ENCODE data around the gene ETS1. TPM values are rescaled to one million over a fixed set of nuclear protein-coding genes. Genes with fewer than 3 reads are reported as not detected.
A peak's percentile ranks its signal among the peaks of the same experiment; 100 is the strongest.

ETS1 gene
- total and polyA plus RNA-seq, 2 experiments from 2014 or later, result 1.7 to 10.2 TPM

DNA sequence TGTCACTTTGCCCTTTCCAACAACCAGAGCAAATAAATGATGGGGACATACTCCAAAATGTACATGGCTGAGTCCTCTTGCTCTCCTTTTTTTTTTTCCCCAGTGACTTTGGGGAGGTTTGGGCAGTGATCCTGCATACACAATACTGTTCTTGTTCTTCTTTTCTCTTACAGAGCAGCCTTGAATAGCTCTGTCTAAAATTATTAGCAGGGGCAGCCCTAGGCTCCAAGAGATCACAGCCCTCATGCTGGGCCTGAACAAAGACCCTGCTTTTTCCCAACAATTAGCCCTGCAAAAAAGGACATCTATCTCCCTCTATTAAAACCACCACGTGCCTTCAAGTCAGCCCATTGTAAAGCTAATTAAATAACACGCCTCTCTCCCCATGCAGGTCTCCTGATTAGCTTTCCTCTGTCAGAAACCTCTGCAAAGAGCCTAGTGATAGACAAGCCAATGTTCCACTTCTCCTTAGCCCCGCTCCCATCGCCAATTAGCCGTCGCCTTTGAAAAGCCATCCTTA lies 54.7 kb downstream of the ETS1 start:
- no peaks in the 10 kb centered on the region for H3K9me3 ChIP-seq (ENCODE audit: low read depth)
- no peak overlapping the region for H3K27ac ChIP-seq
- H3K4me3 ChIP-seq, result no peak overlapping the region
- TF ChIP-seq, protein P1, sequence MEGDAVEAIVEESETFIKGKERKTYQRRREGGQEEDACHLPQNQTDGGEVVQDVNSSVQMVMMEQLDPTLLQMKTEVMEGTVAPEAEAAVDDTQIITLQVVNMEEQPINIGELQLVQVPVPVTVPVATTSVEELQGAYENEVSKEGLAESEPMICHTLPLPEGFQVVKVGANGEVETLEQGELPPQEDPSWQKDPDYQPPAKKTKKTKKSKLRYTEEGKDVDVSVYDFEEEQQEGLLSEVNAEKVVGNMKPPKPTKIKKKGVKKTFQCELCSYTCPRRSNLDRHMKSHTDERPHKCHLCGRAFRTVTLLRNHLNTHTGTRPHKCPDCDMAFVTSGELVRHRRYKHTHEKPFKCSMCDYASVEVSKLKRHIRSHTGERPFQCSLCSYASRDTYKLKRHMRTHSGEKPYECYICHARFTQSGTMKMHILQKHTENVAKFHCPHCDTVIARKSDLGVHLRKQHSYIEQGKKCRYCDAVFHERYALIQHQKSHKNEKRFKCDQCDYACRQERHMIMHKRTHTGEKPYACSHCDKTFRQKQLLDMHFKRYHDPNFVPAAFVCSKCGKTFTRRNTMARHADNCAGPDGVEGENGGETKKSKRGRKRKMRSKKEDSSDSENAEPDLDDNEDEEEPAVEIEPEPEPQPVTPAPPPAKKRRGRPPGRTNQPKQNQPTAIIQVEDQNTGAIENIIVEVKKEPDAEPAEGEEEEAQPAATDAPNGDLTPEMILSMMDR (IDR thresholded peaks at IDR 0.05; ENCODE audit: low read depth, low read length), result no peak
- H3K4me1 ChIP-seq (ENCODE audit: low read depth), result no peaks in the 10 kb centered on the region
- H3K27me3 ChIP-seq, result peaks cover 72% of the 10 kb centered on the region
- no peaks in the 10 kb centered on the region for H3K36me3 ChIP-seq
- DNase-seq (ENCODE audit: low read depth in 1 of 2, low spot score in 1 of 2), result no peak

DNA sequence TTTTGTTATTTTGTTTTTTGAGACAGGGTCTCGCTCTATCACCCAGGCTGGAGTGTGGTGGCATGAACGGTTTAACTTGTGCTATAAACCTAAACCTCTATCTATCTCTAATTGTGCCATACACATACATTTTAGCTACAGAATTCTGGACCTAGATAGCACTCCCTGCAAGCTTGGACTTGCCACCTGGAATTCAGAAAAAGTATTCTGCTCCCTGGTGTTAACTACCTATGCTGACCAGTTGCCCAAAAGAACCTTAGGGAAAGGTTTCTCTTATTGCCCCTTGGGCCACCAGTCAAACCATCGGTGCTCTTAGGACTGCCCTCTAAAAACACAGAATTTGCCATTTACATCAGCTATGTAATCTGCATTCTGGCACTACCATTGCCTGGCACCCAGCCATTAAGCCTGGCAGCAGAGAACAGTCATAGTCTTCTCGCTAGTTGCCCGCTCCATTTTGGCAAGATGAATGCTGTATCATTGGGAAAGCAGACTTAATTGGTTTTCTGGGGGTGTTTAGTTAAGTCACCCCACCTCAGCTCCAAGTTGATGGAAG lies 55.3 kb downstream of the ETS1 start:
- Histone ChIP-seq H3K4me3 (no peak overlapping the region), H3K27ac (no peak overlapping the region), H3K36me3 (no peaks in the 10 kb centered on the region), H3K27me3 (peaks cover 67% of the 10 kb centered on the region), H3K4me1 (ENCODE audit: low read depth) (no peaks in the 10 kb centered on the region), H3K9me3 (ENCODE audit: low read depth) (no peaks in the 10 kb centered on the region)
- TF ChIP-seq, protein P1 (IDR thresholded peaks at IDR 0.05; ENCODE audit: low read depth, low read length), result no peak
- DNase-seq (ENCODE audit: low read depth in 1 of 2, low spot score in 1 of 2), result no peak

DNA sequence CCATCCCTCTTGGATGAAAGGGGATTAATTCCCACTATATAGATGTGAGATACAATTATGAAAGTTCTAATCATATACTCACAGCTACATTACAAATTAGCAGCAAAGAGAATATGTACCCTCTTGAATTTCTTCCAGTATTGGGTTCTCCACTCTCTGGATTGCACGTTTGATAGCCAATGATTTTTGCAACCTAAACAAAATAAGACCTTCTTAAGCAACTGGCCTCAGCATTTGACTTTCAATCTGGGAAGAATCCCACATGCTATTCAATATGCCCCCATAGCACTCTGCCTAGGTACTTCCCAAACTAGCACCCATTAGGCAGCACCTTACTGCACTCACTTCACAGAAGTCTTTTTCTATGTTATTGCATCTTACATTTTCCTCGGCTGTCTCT lies 55.8 kb downstream of the ETS1 start:
- no peaks in the 10 kb centered on the region for H3K36me3 ChIP-seq
- no peak overlapping the region for H3K27ac ChIP-seq
- H3K4me1 ChIP-seq (ENCODE audit: low read depth), result no peaks in the 10 kb centered on the region
- TF ChIP-seq, protein P1 (IDR thresholded peaks at IDR 0.05; ENCODE audit: low read depth, low read length), result no peak
- DNase-seq (ENCODE audit: low read depth in 1 of 2, low spot score in 1 of 2), result no peak
- H3K27me3 ChIP-seq, result peaks cover 65% of the 10 kb centered on the region
- no peak overlapping the region for H3K4me3 ChIP-seq
- no peaks in the 10 kb centered on the region for H3K9me3 ChIP-seq (ENCODE audit: low read depth)

DNA sequence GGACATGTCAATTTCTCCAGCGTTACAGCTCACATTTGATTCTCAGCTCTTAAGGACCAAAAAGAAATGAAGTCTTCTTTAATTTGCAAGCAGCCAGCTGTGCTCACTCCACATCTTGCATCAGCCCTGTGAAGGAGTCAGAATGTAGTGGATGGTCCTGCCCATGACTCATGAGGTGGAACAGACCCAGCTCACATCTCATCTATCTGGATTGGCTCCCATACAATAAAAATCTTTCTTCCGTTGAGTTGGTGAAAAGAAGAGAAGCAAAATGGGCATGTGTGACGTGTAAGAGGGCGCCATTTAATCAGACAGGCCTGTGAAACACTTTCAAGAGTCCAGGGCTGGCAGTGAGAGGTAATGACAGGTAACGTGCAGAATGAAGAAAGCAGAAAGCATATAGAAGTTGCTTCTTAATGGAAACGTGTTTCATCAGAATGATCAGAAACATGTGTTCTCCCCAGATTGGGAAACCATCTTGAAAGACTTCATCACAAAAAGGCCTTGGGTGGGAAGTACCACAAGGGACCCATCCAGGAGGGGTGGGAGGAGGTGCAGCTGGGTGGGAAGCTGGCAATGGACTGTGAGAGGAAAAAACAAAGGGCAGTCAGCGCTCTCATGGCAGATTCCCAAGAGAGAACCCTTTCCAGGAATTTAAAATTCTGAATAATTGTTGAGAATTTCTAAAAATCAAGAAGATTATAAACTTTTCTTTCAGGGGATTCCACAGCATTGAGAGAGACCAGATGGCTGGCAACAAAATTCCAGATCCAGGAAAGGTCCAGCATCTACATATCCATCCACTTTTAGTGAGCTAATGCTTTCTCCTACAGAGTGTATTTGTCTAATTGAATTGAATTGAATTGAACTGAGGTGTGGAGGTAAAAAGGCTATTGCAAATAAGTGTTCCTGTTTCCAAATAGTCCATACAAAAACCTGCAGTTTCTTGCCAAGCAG lies 57.0 kb downstream of the ETS1 start:
- no peak overlapping the region for H3K27ac ChIP-seq
- no peak overlapping the region for H3K4me3 ChIP-seq
- peaks cover 57% of the 10 kb centered on the region for H3K27me3 ChIP-seq
- H3K4me1 ChIP-seq (ENCODE audit: low read depth), result no peaks in the 10 kb centered on the region
- no peaks in the 10 kb centered on the region for H3K36me3 ChIP-seq
- no peaks in the 10 kb centered on the region for H3K9me3 ChIP-seq (ENCODE audit: low read depth)
- TF ChIP-seq, protein P1 (IDR thresholded peaks at IDR 0.05; ENCODE audit: low read depth, low read length), result no peak
- DNase-seq (ENCODE audit: low read depth in 1 of 2, low spot score in 1 of 2), result peak in 1 of 2 donors; percentile 98

DNA sequence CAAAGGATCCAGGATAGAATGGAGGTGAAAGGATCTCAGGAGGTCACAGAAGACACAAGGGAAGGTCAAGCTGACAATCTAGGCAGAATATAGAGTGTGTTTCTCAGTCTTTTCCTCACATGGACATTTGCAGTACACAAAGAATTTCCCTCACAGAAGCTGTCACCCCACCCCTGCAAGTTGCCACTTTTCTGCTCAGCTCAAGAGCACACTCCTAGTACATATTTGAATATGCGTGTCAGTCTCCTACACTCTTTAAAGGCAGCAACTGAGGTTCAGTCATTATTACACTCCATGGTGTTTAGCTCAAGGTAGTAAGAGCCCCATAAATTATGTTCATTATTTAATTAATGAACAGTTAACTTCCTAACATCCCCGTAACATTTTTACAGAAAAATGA lies 59.1 kb downstream of the ETS1 start:
- TF ChIP-seq, protein P1 (IDR thresholded peaks at IDR 0.05; ENCODE audit: low read depth, low read length), result no peak
- Histone ChIP-seq H3K27me3 (peaks cover 58% of the 10 kb centered on the region), H3K9me3 (ENCODE audit: low read depth) (no peaks in the 10 kb centered on the region), H3K4me1 (ENCODE audit: low read depth) (no peaks in the 10 kb centered on the region), H3K4me3 (no peak overlapping the region), H3K27ac (no peak overlapping the region), H3K36me3 (no peaks in the 10 kb centered on the region)
- no peak for DNase-seq (ENCODE audit: low read depth in 1 of 2, low spot score in 1 of 2)
